H54 (cell line): ENCODE results near the gene FHOD1.

Source experiments
- DNase-seq: peaks from one replicate; pipeline ENCODE4 v3.0.0; 2011; ENCODE audit warnings: low spot score, mixed read lengths; ENCODE audit not compliant: insufficient read length
- FAIRE-seq: peaks from 3 replicates; lab custom pipeline; 2011; peaks lifted over from hg19 to GRCh38; lab: Jason Lieb, UNC
- POLR2A ChIP-seq: IDR thresholded peaks from 2 replicates; pipeline ENCODE4 v1.6.1; 2011; ENCODE audit warnings: low read depth, mild to moderate bottlenecking, low read length

The FHOD1 gene

GRCh38 chr16:67196881-67197280 lies 50.4 kb downstream of the FHOD1 start:
- DNase-seq: no peak
- no peak for FAIRE-seq
- no peak for TF ChIP-seq POLR2A

- TF ChIP-seq POLR2A: no peak
- DNase-seq: no peak
- no peak for FAIRE-seq
Measured at GRCh38 chr16:67195676-67196075, 51.6 kb downstream of the FHOD1 start.

GRCh38 chr16:67194260-67194659 lies 53.0 kb downstream of the FHOD1 start:
- no peak for TF ChIP-seq POLR2A
- no peak for DNase-seq
- FAIRE-seq: no peak

GRCh38 chr16:67193536-67193935 lies 53.7 kb downstream of the FHOD1 start:
- DNase-seq: no peak
- no peak for FAIRE-seq
- no peak for TF ChIP-seq POLR2A

GRCh38 chr16:67192781-67193361 lies 54.4 kb downstream of the FHOD1 start:
- no peak for FAIRE-seq
- TF ChIP-seq POLR2A: no peak
- no peak for DNase-seq

GRCh38 chr16:67191995-67192681 lies 55.1 kb downstream of the FHOD1 start, which contains the start of gene E2F4:
Gene E2F4 (plus strand): TSS chr16:67192155. CDS start chr16:67192228, 73 bp downstream.
- peak; percentile 73 for TF ChIP-seq POLR2A
- DNase-seq (peak; percentile 96), FAIRE-seq (no peak)

- FAIRE-seq: no peak
- DNase-seq: no peak
- TF ChIP-seq POLR2A: no peak
Measured at GRCh38 chr16:67191411-67191994, 55.8 kb downstream of the FHOD1 start.

- DNase-seq (no peak), FAIRE-seq (no peak)
- TF ChIP-seq POLR2A: no peak
Measured at GRCh38 chr16:67190448-67191399, 56.6 kb downstream of the FHOD1 start.

- FAIRE-seq (no peak), DNase-seq (no peak)
- TF ChIP-seq POLR2A: no peak
Measured at GRCh38 chr16:67190041-67190440, 57.2 kb downstream of the FHOD1 start, which contains the start of gene EXOC3L1. Gene EXOC3L1 (minus strand): TSS chr16:67190136. CDS start chr16:67189676, 460 bp downstream.

GRCh38 chr16:67188798-67189197 lies 58.5 kb downstream of the FHOD1 start:
- no peak for TF ChIP-seq POLR2A
- no peak for FAIRE-seq
- no peak for DNase-seq

GRCh38 chr16:67188323-67188722 lies 59.0 kb downstream of the FHOD1 start:
- TF ChIP-seq POLR2A: no peak
- FAIRE-seq: no peak

GRCh38 chr16:67187175-67187890 lies 59.9 kb downstream of the FHOD1 start:
- FAIRE-seq (no peak), DNase-seq (no peak)
- no peak for TF ChIP-seq POLR2A

More at GRCh38 chr16:67188323-67188722, 59.0 kb downstream of the FHOD1 start:
- DNase-seq: no peak

- FAIRE-seq: no peak
- peak; percentile 92 for DNase-seq
- TF ChIP-seq POLR2A: no peak
Measured at GRCh38 chr16:67186550-67186950, 60.7 kb downstream of the FHOD1 start.
